ENCODE data around the gene NFE2L2.
A peak's percentile ranks its signal among the peaks of the same experiment; 100 is the strongest.
"Not testable (repeated sequence)": the region's sequence is repeated elsewhere in the genome, so short reads cannot be mapped to it uniquely, and the experiment has no call there.

The NFE2L2 gene

GRCh38 chr2:177232098-177232704 is 32.3 kb downstream of the NFE2L2 start:
- DNase-seq, result no peak

- no peak for DNase-seq
These were observed 33.3 kb downstream of the NFE2L2 start for GRCh38 chr2:177231270-177231669.

GRCh38 chr2:177229442-177230242 is 34.9 kb downstream of the NFE2L2 start:
- no peak for DNase-seq

DNA sequence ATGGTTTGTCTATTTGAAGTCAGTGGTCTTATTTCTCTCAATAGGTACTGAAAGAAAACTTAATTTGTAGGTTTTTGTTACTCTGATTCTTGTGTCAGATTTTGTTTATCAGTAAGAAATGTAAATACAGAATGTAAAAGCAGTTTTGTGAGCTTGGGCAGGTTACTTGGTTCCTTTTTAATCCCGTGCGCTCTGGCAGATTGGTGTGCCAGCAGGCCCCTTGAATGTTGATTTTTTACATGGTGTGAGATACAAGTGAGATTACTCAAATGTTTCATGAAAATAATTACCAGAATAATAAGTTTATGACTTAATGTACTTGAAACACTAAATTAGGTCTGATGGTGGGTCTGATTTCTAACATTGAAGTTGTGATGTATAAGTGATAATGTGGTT is 38.6 kb downstream of the NFE2L2 start:
- DNase-seq, result no peak

DNA sequence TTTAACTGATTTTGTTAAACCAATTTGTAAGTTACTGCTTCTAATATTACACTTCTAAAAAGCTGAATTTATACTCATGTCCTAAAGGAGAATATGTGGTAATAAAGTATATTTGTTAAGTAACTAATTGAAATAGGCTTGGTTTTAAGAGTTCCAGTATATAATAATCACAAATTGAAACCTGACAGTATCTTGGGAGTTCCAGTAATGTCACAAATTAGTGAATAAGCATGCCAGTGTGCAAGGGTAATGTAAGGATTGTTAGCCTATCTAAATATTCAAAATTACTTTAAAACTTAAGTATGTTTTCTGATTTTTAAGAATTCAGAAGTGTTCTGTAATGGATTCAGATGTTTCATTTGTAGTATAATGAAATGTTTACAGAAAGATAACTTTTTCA is 41.1 kb downstream of the NFE2L2 start:
- not testable (repeated sequence) for DNase-seq

GRCh38 chr2:177221970-177222369 is 42.6 kb downstream of the NFE2L2 start:
- no peak for DNase-seq

DNA sequence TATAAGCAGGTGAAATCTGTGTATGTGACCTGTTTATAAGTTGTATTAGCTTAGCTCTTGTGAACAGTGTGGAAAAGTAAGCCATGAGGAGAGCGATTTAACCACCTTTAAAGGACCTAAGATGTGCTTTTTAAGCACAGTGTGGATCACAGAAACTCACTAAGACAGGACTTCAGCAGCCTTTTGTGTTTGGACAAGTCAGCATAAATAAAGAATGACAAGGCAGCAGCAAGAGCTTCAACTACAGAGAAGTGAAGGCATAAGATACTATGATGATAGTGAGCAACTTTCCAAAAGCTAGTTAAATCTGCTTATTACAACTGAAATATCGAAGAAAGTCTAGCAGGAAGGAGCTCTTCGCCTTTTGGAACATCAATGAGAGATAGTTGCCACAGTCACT is 43.0 kb downstream of the NFE2L2 start:
- DNase-seq, result no peak

DNA sequence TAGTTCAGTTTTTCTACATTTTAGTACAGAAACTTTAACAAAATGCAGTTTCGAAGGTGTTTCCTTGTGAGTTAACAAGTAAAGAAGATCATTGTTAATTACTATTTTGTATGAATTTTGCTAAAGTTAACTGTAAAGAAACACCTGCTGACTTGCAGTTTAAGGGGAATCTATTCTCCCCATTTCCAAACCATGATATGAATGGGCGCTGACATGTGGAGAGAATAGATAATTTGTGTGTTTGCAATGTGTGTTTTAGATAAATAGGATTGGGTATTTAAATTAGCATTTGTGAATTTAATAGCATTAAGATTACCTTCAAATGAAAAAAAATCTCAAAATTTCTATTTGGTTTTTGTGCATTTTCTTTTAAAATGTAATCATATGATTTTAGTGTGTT is 44.7 kb downstream of the NFE2L2 start:
- not testable (repeated sequence) for DNase-seq

- DNase-seq, result no peak
These were observed 47.2 kb downstream of the NFE2L2 start for GRCh38 chr2:177217247-177217843.

GRCh38 chr2:177212891-177213856 is 51.4 kb downstream of the NFE2L2 start:
- DNase-seq, result peak; percentile 91

DNA sequence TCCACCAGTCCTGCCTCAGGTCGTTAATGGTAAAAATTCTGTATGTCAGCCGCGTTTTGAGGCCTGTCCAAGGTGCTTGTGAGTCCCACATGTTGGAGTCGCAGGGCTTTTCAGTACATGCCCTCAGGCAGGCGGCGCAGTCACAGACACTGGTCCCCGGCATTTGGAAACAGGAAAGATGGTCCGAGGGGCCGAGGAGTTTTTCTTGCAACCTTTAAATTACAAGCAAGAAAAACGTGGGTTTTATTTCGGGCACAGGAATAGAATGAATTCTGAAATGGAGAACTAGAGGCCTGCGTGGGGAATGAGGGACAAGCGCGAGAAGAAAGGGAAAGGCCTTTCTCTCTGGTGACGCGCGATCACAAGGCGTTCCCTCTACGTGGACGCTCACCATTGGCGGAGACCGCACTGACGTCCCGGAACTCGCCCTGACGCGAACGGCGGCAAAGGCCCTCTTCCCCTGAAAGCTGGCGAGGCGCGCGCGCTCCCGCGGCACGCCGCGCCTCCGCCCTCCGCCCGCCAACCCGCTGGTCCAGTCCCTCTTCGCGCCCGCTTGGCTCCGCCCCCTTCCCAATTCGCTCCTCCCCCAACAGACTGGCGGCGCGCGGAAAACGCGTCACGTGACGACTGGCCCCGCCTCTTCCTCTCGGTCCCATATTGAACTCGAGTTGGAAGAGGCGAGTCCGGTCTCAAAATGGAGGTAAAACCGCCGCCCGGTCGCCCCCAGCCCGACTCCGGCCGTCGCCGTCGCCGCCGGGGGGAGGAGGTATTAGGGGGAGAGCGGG is 52.2 kb downstream of the NFE2L2 start, which contains the start of gene HNRNPA3:
Gene HNRNPA3, plus strand, starts transcription at position 689 of the 785 bp plus-strand sequence. Its CDS starts 6 bp downstream, at position 695.
- peak; percentile 99 for DNase-seq

- no peak for DNase-seq
These were observed 52.9 kb downstream of the NFE2L2 start for GRCh38 chr2:177211576-177212105.

- peak; percentile 15 for DNase-seq
These were observed 53.4 kb downstream of the NFE2L2 start for GRCh38 chr2:177211169-177211568.

DNA sequence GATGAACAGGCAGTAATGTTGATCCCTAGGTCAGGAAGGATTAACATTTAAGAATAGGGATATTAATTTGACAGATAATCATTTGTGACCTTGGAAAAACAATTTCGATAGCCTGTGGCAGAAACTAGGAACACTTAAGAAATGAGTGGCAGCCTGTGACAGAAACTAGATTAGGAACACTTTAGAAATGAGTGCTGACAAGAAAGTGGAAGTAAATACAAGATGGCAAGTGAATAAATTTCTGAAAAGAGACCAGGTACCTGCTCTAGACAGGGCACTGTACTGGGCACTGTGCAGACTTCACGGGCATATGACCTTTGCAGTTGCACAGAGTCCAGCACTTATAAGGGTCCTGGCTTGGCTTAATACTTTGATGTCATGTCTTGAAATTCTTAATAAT is 57.4 kb downstream of the NFE2L2 start:
- no peak for DNase-seq

- DNase-seq, result no peak
These were observed 60.1 kb downstream of the NFE2L2 start for GRCh38 chr2:177204417-177204816.

DNA sequence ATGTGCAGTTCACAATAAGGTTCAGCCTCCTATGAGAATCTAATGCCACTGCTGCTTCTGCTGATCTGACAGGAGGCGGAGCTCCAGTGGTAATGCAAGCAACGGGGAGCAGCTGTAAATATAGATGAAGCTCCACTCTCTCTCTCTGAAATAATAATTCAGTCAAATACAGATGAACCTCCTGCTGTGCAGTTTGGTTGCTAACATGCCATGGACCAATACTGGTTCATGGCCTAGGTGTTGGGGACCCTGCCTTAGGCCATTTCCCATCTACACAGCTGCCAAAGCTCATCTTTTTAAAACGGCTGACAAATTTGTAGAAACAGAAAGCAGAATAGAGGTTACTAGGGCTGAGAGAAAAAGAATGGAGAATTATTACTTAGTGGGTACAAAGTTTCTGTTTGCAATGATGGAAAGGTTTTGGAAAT is 62.6 kb downstream of the NFE2L2 start:
- DNase-seq, result no peak

- DNase-seq, result not testable (repeated sequence)
These were observed 64.1 kb downstream of the NFE2L2 start for GRCh38 chr2:177200419-177200818.

GRCh38 chr2:177195194-177195593 is 69.3 kb downstream of the NFE2L2 start:
- no peak for DNase-seq

DNA sequence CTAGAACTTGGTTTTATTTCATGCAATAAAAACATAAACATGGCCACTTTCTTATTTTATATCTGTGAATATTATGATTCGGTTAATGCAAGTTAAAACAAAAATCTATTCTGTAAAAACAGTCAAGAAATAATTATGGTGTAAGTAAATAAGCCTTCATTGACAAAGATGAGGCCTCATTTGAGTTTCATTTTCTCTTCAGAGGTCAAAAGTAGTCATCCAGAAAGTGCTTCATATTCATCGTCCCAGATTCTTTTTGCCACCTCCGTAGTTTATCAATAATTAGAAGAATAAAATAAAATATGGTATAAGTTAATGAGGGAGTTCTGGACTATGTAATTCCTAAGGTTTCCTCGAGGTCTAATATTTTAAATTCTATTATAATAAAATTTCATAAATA is 71.3 kb downstream of the NFE2L2 start:
- DNase-seq, result no peak

- no peak for DNase-seq
These were observed 71.7 kb downstream of the NFE2L2 start for GRCh38 chr2:177192788-177193187.

DNA sequence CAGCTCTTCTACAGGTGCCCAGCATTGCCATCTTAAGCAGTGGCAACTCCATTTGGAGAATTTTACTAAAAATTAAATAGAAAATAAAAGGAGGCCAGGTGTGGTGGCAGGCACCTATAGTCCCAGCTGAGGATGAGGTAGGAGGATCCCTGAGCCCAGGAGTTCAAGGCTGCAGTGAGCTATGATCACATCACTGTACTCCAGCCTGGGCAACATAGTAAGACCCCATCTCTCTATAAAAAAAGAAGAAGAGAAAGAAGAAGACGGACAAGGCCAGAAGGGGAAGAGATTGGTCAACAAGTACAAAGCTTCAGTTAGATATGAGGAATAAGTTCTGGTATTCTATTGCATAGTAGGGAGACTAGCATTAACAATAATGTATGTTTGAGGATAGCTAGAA is 73.6 kb downstream of the NFE2L2 start:
- DNase-seq, result no peak

Measured in RPMI8226 (cell line).